Pancreas (tissue), 10 donors: Measurements from ENCODE around the gene TAS2R30. TPM values are rescaled to one million over a fixed set of nuclear protein-coding genes. Genes with fewer than 3 reads are reported as not detected.

Experiments used
- ATAC-seq, 4 donors: fragments of 200-7000 bp; cut with Tn5 transposase; one replicate each; pipeline versions ENCODE4 v1.8.0 to v1.9.1; 2020; ENCODE audit warnings: mild to moderate bottlenecking in 4 of 4, moderate library complexity in 4 of 4
- DNase-seq, 6 donors: peaks; one replicate each; pipeline ENCODE4 v3.0.0-alpha.2; 2020
- FAIRE-seq: peaks from 2 replicates; lab custom pipeline; 2012; peaks lifted over from hg19 to GRCh38; lab: Jason Lieb, UNC
- H3K27ac ChIP-seq, 4 donors: fragments of 200-600 bp; sonication (generic); 1 replicate in 3 of 4; 2 replicates in 1 of 4; pipeline versions ENCODE4 v1.5.0 to v1.8.0; 2020
- H3K27me3 ChIP-seq, 4 donors: fragments of 200-600 bp; one replicate each; pipeline ENCODE4 v1.8.0; 2021
- H3K36me3 ChIP-seq, 3 donors: fragments of 200-600 bp; sonication (generic) in 1 of 3; one replicate each; pipeline versions ENCODE4 v1.5.0 to v1.8.0; 2020 to 2021
- H3K4me1 ChIP-seq, 3 donors: fragments of 200-600 bp; one replicate each; pipeline ENCODE4 v1.8.0; 2021
- H3K4me3 ChIP-seq, 4 donors: fragments of 200-600 bp; sonication (generic) in 2 of 4; one replicate each; pipeline versions ENCODE4 v1.5.0 to v1.8.0; 2020 to 2021
- H3K9me3 ChIP-seq, 4 donors: fragments of 200-600 bp; one replicate each; pipeline ENCODE4 v1.8.0; 2021
- CTCF ChIP-seq, 4 donors: fragments of 200-600 bp; sonication (generic) in 3 of 4; IDR thresholded peaks; one replicate each; pipeline versions ENCODE4 v1.5.0 to v1.8.0; 2021; ENCODE audit warnings: antibody characterized with exemption in 4 of 4
- WGBS, 2 donors: extraction: QIAGEN DNeasy Blood & Tissue Kit; methylation state at CpG; one replicate each; pipeline ENCODE4 v1.1.7; 2013; 5-methylcytosine and 5-hydroxymethylcytosine counted together
- intact Hi-C, 3 donors: fragments of 100-400 bp; cut with DNase I; formaldehyde crosslinking; loops; one replicate each; pipeline versions ENCODE4 v1.11.1 to v1.14.2; 2022
- polyA plus RNA-seq, 2 donors: library from polyadenylated mRNA; stranded (reverse); fragments of 200-250 nt; gene quantifications; one replicate each; pipeline ENCODE4 v1.2.3, GENCODE V29; 2013
- total RNA-seq, 6 donors: library from RNA; stranded (reverse); fragmentation: NEBNext Ultra II Directional in 4 of 6; extraction: Animal tissue kit (Norgen Biotek cat#: 25700) in 4 of 6; gene quantifications; one replicate each; pipeline versions ENCODE4 v1.2.1 to v1.2.4, GENCODE V29; 2021 to 2023
- donor health status: healthy with polysubstance abuse.
- donor health status: DM: no; HTN: no; CAD: no; lungs with moderate emphysema.
- donor health status: DM: no; HTN: no; CAD: no.
- donor health status: control.
- donor health status: control.
- donor health status: Bipolar disorder and iron deficiency.
- donor health status: DM: yes; HTN: yes; CAD: no.
- donor health status: DM: no; HTN: no; CAD: no.
- donor health status: DM: no; HTN: no; CAD: no.
- donor health status: DM: yes; HTN: yes; CAD: no.

TAS2R30 gene
- total and polyA plus RNA-seq, 8 donors = 0.98 to 2.6 (median 1.5) TPM; not detected in 2

GRCh38 chr12:11171969-11172675 is 37.7 kb upstream of the TAS2R30 start:
- Histone ChIP-seq H3K4me1 (peaks cover 9 to 30% (median 12%) of the 10 kb centered on the region in 3 donors), H3K36me3 (no peaks in the 10 kb centered on the region), H3K27me3 (no peaks in the 10 kb centered on the region), H3K9me3 (no peaks in the 10 kb centered on the region), H3K27ac (peak overlapping the region; percentile 82 to 97 (median 93)), H3K4me3 (peak overlapping the region; percentile 57 to 97 (median 76))
- ATAC-seq (peak in 2 of 4 donors; percentile 18 to 34), FAIRE-seq (peak; percentile 39), DNase-seq (no peak)
- TF ChIP-seq CTCF (IDR thresholded peaks at IDR 0.05) = no peak
- WGBS, 2 donors = 1 to 3% methylated on average over 10 of the region's 10 CpGs
- intact Hi-C loops = no loop called here

GRCh38 chr12:11171145-11171968 is 36.9 kb upstream of the TAS2R30 start, which contains the start of gene SMIM10L1:
TSS of gene SMIM10L1 (plus strand) at chr12:11171194. CDS start at chr12:11171357, 163 bp downstream.
- peak; percentile 39 for FAIRE-seq
- WGBS, 2 donors = 0 to 1% methylated on average over 70 of the region's 70 CpGs
- intact Hi-C loops = no loop called here

DNA sequence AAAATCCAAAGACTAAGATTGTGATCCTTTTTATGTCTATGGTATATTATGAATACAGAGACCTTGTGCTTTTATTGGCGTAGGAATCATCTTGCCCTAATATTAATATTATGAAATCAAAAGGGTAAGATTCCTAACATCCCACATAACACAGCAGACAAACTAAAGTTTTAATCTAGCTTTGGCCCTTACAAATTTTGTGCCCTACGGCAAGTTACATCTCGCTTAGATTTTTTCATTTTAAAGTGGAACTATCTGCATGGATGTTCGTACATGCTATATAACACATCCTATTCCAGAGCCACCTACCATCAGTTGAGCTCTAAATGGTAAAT is 36.3 kb upstream of the TAS2R30 start:
- no peak for ATAC-seq
- H3K27ac ChIP-seq = peak overlapping the region; percentile 82 to 97 (median 93)
- H3K9me3 ChIP-seq = no peaks in the 10 kb centered on the region
- no peak for TF ChIP-seq CTCF (IDR thresholded peaks at IDR 0.05)
- no peak for DNase-seq
- intact Hi-C loops = no loop called here
- no peaks in the 10 kb centered on the region for H3K36me3 ChIP-seq
- peak; percentile 23 for FAIRE-seq
- H3K4me3 ChIP-seq = peak overlapping the region; percentile 57 to 97 (median 76)
- WGBS, 2 donors = 1% methylated on average over 4 of the region's 4 CpGs
- H3K27me3 ChIP-seq = no peaks in the 10 kb centered on the region
- peaks cover 9 to 30% (median 12%) of the 10 kb centered on the region in 3 donors for H3K4me1 ChIP-seq

More at GRCh38 chr12:11171145-11171968, 36.9 kb upstream of the TAS2R30 start, which contains the start of gene SMIM10L1:
- Histone ChIP-seq H3K4me3 (peak within 1 kb of the TSS; percentile 57 to 97 (median 76)), H3K9me3 (no peaks in the 10 kb centered on the region), H3K36me3 (no peaks in the 10 kb centered on the region), H3K4me1 (peaks cover 9 to 30% (median 12%) of the 10 kb centered on the region in 3 donors), H3K27ac (peak within 1 kb of the TSS; percentile 82 to 97 (median 93)), H3K27me3 (no peaks in the 10 kb centered on the region)
- TF ChIP-seq CTCF (IDR thresholded peaks at IDR 0.05) = no peak
- DNase-seq (peak; percentile 88 to 96 (median 92)), ATAC-seq (peak; percentile 99 to 100 (median 99))

DNA sequence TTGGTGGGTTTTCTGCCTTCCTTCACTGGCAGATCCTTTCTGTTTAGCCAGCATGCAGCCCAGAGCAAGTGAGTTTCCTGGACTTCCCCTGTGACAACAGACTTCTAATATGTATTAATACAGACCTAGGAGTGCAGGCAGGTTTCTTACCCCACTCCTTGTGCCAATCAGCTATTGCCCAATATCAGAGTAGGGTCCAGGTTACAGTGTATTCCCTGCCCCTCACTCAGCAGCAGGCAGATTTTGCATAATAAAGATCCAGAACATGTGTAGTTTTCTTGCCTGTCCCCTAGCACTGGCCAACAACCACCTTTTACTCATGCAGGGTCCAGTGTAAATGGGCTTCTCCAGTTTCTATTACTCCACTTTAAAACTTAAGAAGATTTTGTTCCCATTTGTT is 31.9 kb upstream of the TAS2R30 start:
- ATAC-seq = no peak
- TF ChIP-seq CTCF (IDR thresholded peaks at IDR 0.05) = no peak
- peaks cover 9 to 19% (median 12%) of the 10 kb centered on the region in 3 donors for H3K4me1 ChIP-seq
- H3K9me3 ChIP-seq = no peaks in the 10 kb centered on the region
- intact Hi-C loops = no loop called here
- H3K4me3 ChIP-seq = no peak overlapping the region
- no peak for DNase-seq
- no peak overlapping the region for H3K27ac ChIP-seq
- FAIRE-seq = no peak
- no peaks in the 10 kb centered on the region for H3K27me3 ChIP-seq
- no peaks in the 10 kb centered on the region for H3K36me3 ChIP-seq
